PC-3 (cell line): ENCODE data around the gene SLC12A5. TPM values are rescaled to one million over a fixed set of nuclear protein-coding genes. Genes with fewer than 3 reads are reported as not detected.

ENCODE experiments used
- ATAC-seq: fragments of 200-7000 bp; cut with Tn5 transposase; 2 replicates; pipeline ENCODE4 v1.9.1; 2020; ENCODE audit warnings: mild to moderate bottlenecking, moderate library complexity
- BruUV-seq: library from RNA; stranded (reverse); fragments of 400-500 nt; replicated peaks from 2 replicates; lab custom pipeline; 2021; lab: Mats Ljungman, UMichigan
- CTCF ChIA-PET: fragments of 300-600 bp; sonication (Branson Sonifier 250); formaldehyde crosslinking; loops from one replicate; lab custom pipeline; 2022; ENCODE audit warnings: antibody characterized with exemption; lab: Charles Lee
- POLR2A ChIA-PET: fragments of 300-600 bp; sonication (Branson Sonifier 250); formaldehyde crosslinking; loops from one replicate; lab custom pipeline; 2022; ENCODE audit warnings: antibody characterized with exemption; ENCODE audit not compliant: unreplicated experiment; lab: Charles Lee
- DNase-seq: peaks from one replicate; pipeline ENCODE4 v3.0.0-alpha.2; 2015
- H2AFZ ChIP-seq: fragments of 300-600 bp; sonication (generic); 2 replicates; pipeline ENCODE4 v1.6.0; 2016; ENCODE audit warnings: antibody characterized with exemption, low read length
- H3F3A ChIP-seq: fragments of 300-600 bp; sonication (generic); one replicate; pipeline ENCODE4 v1.6.0; 2017; ENCODE audit warnings: antibody characterized with exemption, low read length, control low read depth, mild to moderate bottlenecking; ENCODE audit not compliant: unreplicated experiment
- H3K27ac ChIP-seq: fragments of 300-600 bp; sonication (generic); 2 replicates; pipeline ENCODE4 v1.5.1; 2016; ENCODE audit warnings: mild to moderate bottlenecking, low read length
- H3K27me3 ChIP-seq: fragments of 300-600 bp; sonication (generic); 2 replicates; pipeline ENCODE4 v1.6.1; 2016; ENCODE audit warnings: low read length, mixed read lengths
- H3K36me3 ChIP-seq: fragments of 300-600 bp; sonication (generic); 2 replicates; pipeline ENCODE4 v1.6.1; 2016; ENCODE audit warnings: low read depth, mixed run types, low read length, mixed read lengths
- H3K4me1 ChIP-seq: fragments of 300-600 bp; sonication (generic); 2 replicates; pipeline ENCODE4 v1.5.1; 2016; ENCODE audit warnings: low read length; ENCODE audit not compliant: insufficient read depth
- H3K4me2 ChIP-seq: fragments of 300-600 bp; sonication (generic); 2 replicates; pipeline ENCODE4 v1.6.0; 2016; ENCODE audit warnings: low read length
- H3K4me3 ChIP-seq: fragments of 300-600 bp; sonication (generic); 2 replicates; pipeline ENCODE4 v1.5.1; 2016; ENCODE audit warnings: mild to moderate bottlenecking, low read length, mixed read lengths
- H3K79me2 ChIP-seq: fragments of 300-600 bp; sonication (generic); 2 replicates; pipeline ENCODE4 v1.6.1; 2017; ENCODE audit warnings: low read length, mixed read lengths
- H3K9ac ChIP-seq: fragments of 300-600 bp; sonication (generic); 2 replicates; pipeline ENCODE4 v1.6.0; 2016; ENCODE audit warnings: mild to moderate bottlenecking, low read length
- H3K9me2 ChIP-seq: fragments of 300-600 bp; sonication (generic); replicated peaks from 2 replicates; pipeline ENCODE4 v1.6.1; 2016; ENCODE audit warnings: mixed run types, low read length, mixed read lengths
- H3K9me3 ChIP-seq: fragments of 300-600 bp; sonication (generic); 2 replicates; pipeline ENCODE4 v1.6.1; 2016; ENCODE audit warnings: low read length, mixed read lengths
- H4K20me1 ChIP-seq: fragments of 300-600 bp; sonication (generic); 2 replicates; pipeline ENCODE4 v1.6.1; 2016; ENCODE audit warnings: low read length, mixed read lengths
- EZH2 ChIP-seq: fragments of 300-600 bp; sonication (generic); IDR thresholded peaks from one replicate; pipeline ENCODE4 v1.6.1; 2017; ENCODE audit warnings: antibody characterized with exemption, mild to moderate bottlenecking, low read length; ENCODE audit not compliant: unreplicated experiment
- EZH2phosphoT487 ChIP-seq: fragments of 300-600 bp; sonication (generic); IDR thresholded peaks from 2 replicates; pipeline ENCODE4 v1.6.1; 2018; ENCODE audit warnings: mild to moderate bottlenecking, antibody characterized with exemption, low read length, borderline replicate concordance
- intact Hi-C: fragments of 100-400 bp; cut with micrococcal nuclease; formaldehyde crosslinking; loops from 2 replicates; pipeline ENCODE4 v1.9.0; 2023
- total RNA-seq: library from RNA; depleted of rRNA; stranded (reverse); fragments of >200 nt; gene quantifications from 2 replicates; pipeline ENCODE4 v1.2.3, GENCODE V29; 2014
- TF ChIP-seq, protein P1 (sequence below): fragments of 300-600 bp; sonication (generic); conservative IDR thresholded peaks from 2 replicates; pipeline ENCODE4 v1.5.1; 2017; ENCODE audit warnings: antibody characterized with exemption, low read depth, mild to moderate bottlenecking, low read length

Gene SLC12A5
- total RNA-seq, 1 experiment from 2014 or later = 2.4 TPM

- Histone ChIP-seq H3K27me3 (peaks cover 33% of the 10 kb centered on the region; the same call in 1 of the 2 replicates), H3K79me2 (no peaks in the 10 kb centered on the region), H3K4me2 (no peak overlapping the region), H3K4me1 (no peaks in the 10 kb centered on the region), H3K27ac (no peak overlapping the region), H3K9me2 (no peaks in the 10 kb centered on the region), H3K36me3 (no peaks in the 10 kb centered on the region), H4K20me1 (no peaks in the 10 kb centered on the region), H3K9me3 (no peaks in the 10 kb centered on the region), H2AFZ (no peak overlapping the region), H3F3A (no peaks in the 10 kb centered on the region), H3K9ac (no peak overlapping the region), H3K4me3 (no peak overlapping the region)
- BruUV-seq = no TSS peak
- intact Hi-C loops = no loop called here
- TF ChIP-seq EZH2phosphoT487 (no peak), EZH2 (no peak)
- TF ChIP-seq, protein P1, sequence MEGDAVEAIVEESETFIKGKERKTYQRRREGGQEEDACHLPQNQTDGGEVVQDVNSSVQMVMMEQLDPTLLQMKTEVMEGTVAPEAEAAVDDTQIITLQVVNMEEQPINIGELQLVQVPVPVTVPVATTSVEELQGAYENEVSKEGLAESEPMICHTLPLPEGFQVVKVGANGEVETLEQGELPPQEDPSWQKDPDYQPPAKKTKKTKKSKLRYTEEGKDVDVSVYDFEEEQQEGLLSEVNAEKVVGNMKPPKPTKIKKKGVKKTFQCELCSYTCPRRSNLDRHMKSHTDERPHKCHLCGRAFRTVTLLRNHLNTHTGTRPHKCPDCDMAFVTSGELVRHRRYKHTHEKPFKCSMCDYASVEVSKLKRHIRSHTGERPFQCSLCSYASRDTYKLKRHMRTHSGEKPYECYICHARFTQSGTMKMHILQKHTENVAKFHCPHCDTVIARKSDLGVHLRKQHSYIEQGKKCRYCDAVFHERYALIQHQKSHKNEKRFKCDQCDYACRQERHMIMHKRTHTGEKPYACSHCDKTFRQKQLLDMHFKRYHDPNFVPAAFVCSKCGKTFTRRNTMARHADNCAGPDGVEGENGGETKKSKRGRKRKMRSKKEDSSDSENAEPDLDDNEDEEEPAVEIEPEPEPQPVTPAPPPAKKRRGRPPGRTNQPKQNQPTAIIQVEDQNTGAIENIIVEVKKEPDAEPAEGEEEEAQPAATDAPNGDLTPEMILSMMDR = no peak
- ChIA-PET CTCF (no interaction called here), POLR2A (no interaction called here)
- DNase-seq = no peak
- ATAC-seq = no peak
Measured at GRCh38 chr20:46049815-46050214, 20.8 kb downstream of the SLC12A5 start.

GRCh38 chr20:46050444-46050843 is 21.4 kb downstream of the SLC12A5 start:
- H2AFZ ChIP-seq = no peak overlapping the region
- H3K9me3 ChIP-seq = no peaks in the 10 kb centered on the region
- no peaks in the 10 kb centered on the region for H3K9me2 ChIP-seq
- CTCF ChIA-PET = no interaction called here
- DNase-seq (no peak), ATAC-seq (no peak)
- no peak overlapping the region for H3K9ac ChIP-seq
- no peak overlapping the region for H3K27ac ChIP-seq
- H3K27me3 ChIP-seq = peaks cover 29% of the 10 kb centered on the region; the same call in 1 of the 2 replicates
- BruUV-seq = no TSS peak
- POLR2A ChIA-PET = no interaction called here
- H3F3A ChIP-seq = no peaks in the 10 kb centered on the region
- H3K79me2 ChIP-seq = no peaks in the 10 kb centered on the region
- H4K20me1 ChIP-seq = no peaks in the 10 kb centered on the region
- no peaks in the 10 kb centered on the region for H3K4me1 ChIP-seq
- intact Hi-C loops = no loop called here
- TF ChIP-seq, protein P1 = no peak
- no peak for TF ChIP-seq EZH2
- TF ChIP-seq EZH2phosphoT487 = no peak
- no peak overlapping the region for H3K4me3 ChIP-seq
- no peaks in the 10 kb centered on the region for H3K36me3 ChIP-seq
- no peak overlapping the region for H3K4me2 ChIP-seq

- H3K9ac ChIP-seq = no peak overlapping the region
- DNase-seq (no peak), ATAC-seq (no peak)
- H3K36me3 ChIP-seq = no peaks in the 10 kb centered on the region
- TF ChIP-seq EZH2phosphoT487 (no peak), EZH2 (no peak)
- TF ChIP-seq, protein P1 = no peak
- no peak overlapping the region for H3K27ac ChIP-seq
- peaks cover 24% of the 10 kb centered on the region; the same call in 1 of the 2 replicates for H3K27me3 ChIP-seq
- POLR2A ChIA-PET = no interaction called here
- H2AFZ ChIP-seq = no peak overlapping the region
- no peaks in the 10 kb centered on the region for H3F3A ChIP-seq
- H3K4me2 ChIP-seq = no peak overlapping the region
- no peaks in the 10 kb centered on the region for H3K9me2 ChIP-seq
- no TSS peak for BruUV-seq
- H3K9me3 ChIP-seq = no peaks in the 10 kb centered on the region
- no peaks in the 10 kb centered on the region for H3K4me1 ChIP-seq
- intact Hi-C loops = no loop called here
- CTCF ChIA-PET = no interaction called here
- no peak overlapping the region for H3K4me3 ChIP-seq
- no peaks in the 10 kb centered on the region for H4K20me1 ChIP-seq
- H3K79me2 ChIP-seq = no peaks in the 10 kb centered on the region
Measured at GRCh38 chr20:46050885-46051284, 21.9 kb downstream of the SLC12A5 start.
